HG03571 (cell line): ENCODE data around the gene FRMD8.

ENCODE experiments used
- ATAC-seq: cut with Tn5 transposase; IDR thresholded peaks from one replicate; pipeline ENCODE4 v1.9.1; 2021; ENCODE audit not compliant: unreplicated experiment

FRMD8 gene

DNA sequence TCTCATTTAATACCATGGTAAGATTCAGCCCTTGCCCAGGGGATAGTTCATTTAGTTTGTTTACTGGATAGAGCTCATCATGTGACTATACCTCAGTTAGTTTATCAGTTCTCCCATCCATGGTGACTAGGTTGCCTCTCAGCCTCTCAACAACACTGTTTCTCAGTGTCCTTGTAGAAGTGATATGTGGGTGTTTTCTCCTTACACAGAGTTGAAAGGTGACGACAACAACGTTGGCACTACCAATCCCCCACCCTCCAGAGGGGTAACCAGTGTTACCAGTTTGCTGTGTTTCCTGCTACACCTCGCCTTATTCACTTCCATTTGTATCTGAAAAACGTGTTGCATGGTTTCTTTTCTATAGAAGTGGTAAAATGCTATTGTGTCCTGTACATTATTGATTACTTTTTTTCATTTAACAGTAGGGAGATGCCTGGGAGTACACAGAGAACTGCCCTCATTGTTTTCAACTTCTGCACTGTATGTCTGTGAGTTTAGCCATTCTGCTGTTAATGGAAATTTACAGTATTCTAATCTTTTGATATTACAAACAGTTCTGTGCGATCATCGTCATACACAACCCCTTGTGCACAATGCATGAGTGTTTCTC lies 47.7 kb downstream of the FRMD8 start:
- no peak for ATAC-seq

DNA sequence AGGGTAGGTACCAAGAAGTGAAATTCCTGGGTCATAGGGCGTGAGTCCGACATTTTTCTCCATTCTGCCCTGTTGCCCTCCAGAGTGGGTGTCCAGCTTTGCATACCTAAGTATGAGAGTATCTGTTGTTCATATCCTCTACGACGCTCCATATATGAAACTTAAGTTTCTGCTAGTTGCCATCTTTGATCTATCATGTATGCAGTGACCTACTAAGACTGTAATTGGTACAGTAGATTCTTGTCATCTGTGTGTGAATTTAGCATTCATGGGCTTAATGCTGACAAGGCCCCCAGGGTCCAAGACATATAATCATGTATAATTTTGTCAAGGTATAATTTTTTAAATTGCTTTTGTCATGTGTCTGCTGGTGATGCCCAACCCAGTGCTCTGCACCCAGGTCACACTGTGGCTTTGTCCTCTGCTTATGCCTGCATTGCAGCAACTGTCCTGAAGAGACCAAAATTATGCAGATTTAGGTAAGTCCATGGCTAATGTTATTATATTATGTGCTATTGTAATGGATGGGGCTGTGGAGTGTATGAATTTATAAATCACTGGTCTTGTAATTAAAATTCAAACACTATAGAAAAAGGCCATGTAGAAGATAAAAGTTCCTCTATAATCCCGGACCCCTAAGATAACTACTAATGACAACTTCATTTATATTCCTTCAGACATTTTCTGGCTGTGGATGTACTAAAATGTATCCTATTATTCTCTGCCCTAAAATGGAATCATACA lies 48.4 kb downstream of the FRMD8 start:
- ATAC-seq: no peak

DNA sequence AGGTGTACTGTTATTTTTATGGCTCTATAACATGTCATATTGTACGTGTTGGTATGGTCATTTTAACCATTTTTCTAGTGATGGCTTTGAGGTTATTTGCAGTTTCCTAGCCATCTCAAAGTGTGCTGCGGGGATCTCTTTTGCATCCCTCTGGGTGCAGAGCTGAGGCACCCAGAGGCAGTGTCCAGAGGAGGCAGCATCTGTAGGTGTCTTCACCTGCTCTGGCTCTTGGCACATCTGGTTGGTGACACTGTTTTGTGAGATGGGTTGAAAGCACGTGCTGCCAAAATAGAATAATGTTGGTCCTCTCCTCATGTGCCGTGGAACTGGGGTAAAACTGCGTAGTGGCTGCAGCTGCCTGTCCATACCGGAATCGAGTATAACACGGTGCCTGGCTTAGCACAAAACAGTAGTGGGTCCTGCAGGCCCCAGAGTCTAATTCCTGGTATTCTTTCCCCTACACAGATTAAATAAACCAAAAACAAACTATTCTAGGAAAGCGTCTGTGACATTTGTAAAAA lies 49.0 kb downstream of the FRMD8 start:
- ATAC-seq: no peak

DNA sequence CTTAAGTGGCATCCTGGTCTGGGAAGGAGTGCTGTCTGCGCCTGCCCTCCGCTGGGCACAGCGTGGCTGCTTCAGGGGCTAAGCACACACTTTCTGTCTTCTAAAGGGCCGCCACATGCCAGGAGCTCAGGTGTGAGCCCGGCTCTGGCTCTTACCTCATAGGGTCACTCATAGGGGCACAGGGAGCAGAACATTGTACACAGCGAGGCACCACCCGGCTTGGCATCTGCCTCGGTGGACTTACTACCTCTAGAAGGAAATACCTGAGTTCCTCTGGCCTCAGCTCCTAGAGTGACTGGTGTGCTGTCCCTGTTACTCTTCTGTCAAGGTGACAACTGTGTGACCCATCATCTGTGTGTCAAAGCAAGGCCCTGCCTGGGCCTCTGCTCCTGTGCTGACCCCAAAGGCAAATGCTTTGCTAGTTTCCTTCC lies 49.6 kb downstream of the FRMD8 start:
- no peak for ATAC-seq

DNA sequence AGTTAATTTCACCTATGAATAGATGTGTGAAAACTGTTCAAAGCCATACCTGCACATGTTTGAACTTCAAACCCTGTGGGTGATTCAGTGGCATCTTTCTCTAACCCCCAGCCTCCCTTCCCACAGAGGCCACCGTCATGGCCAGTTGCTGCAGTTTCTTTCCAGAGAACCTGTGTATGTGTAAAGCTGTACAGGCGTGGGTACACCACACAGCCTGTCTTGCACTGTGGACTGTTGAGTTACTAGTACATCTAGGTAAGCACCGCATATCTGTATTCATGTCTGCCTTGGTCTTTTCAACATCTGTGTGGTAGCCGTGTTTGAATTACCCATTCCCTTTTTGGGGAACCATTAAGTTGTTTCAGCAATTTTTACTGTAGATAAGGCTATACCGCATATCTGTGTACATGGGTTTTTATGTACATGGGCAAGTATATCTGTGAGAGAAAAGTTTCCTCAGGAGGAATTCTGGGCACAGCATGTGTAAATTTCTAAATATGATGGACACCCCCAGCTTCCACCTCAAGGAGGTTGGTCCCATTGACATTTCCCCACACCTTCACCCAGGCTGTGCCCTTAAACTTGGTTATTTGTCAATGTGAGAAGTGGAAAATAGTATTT lies 50.1 kb downstream of the FRMD8 start:
- ATAC-seq: no peak

GRCh38 chr11:65437436-65438227 lies 51.2 kb downstream of the FRMD8 start:
- ATAC-seq: no peak

DNA sequence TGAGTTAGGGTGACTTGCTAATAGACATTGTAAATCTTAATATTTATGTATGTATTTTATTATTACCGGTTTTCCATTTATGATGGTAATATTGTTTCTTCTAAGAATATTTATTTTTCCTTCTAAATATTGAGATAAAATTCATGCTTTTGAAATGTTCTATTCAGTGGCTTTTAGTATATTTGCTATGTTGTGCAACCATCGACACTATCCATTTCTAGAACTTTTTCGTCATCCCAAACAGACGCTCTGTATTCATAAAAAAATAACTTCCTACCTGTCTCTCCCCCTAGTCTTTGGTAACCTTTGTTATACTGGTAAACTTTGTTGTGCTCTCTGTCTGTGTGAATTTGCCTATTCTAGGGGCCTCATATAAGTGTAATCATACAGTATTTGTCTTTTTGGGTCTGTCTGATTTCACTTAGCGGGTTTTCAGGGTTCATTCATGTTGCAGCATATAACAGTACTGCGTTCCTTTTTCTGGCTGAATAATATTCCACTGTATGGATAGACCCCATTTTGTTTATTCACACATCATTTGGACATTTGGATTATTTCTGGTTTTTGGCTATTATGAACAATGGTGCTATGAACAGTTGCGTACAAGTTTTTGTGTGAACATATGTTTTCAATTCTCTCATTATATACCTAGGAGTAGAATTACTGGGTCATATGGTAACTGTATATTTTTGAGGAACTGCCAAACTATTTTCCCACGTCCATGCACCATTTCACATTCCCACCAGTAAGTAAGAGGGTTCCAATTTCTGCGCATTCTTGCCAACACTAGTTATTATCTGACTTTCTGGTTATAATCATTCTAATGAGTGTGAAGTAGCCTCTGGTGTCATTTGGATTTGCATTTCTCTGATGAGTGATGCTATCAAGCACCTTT lies 52.1 kb downstream of the FRMD8 start:
- ATAC-seq: no peak

GRCh38 chr11:65439331-65440181 lies 53.1 kb downstream of the FRMD8 start:
- no peak for ATAC-seq

GRCh38 chr11:65440831-65441499 lies 54.5 kb downstream of the FRMD8 start:
- peak; percentile 47 for ATAC-seq

DNA sequence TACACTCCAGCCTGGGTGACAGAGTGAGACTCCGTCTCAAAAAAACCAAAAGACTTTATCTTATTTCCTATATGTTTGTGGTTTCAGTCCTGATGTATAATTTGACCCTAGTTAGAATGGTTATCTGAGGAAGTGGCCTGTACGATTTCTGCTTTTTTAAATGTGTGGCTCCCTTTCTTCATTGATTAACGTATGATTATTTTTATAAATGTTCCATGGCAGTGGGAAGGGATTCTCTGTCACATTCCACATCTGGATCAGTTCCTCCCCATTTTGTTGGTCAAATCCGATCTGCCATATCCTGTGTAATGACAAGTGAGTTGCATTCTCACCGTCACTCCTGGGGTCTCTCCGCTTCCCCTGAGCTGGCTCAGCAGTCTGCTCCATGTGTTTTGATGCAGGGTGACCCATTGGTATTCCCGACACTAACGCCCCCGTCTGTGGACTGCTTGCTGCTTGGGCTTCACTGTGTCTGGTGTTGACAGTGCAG lies 56.5 kb downstream of the FRMD8 start:
- no peak for ATAC-seq

- ATAC-seq: no peak
Observed at GRCh38 chr11:65444314-65445051, 58.0 kb downstream of the FRMD8 start.

DNA sequence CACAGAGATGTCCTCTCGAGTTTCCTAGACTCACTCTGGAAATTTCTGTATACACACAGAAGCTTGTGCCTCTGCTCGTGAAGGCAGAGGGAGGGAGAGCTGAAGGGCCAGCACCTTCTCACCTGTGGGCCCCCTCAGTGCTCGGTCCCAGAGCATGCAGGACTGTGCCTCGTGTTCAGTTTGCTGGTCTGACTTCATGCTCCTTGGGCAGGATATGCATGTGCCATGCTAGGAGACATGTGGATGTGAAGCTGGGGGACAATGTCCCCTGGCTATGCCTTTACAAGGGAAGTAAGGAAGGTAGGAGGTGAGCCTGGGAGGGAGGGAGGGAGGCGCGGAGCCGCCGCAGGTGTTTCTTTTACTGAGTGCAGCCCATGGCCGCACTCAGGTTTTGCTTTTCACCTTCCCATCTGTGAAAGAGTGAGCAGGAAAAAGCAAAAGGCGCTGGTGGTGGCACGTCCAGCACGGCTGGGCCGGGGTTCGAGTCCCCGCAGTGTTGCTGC lies 58.7 kb downstream of the FRMD8 start:
- ATAC-seq: no peak

GRCh38 chr11:65445604-65446445 lies 59.4 kb downstream of the FRMD8 start:
- no peak for ATAC-seq

DNA sequence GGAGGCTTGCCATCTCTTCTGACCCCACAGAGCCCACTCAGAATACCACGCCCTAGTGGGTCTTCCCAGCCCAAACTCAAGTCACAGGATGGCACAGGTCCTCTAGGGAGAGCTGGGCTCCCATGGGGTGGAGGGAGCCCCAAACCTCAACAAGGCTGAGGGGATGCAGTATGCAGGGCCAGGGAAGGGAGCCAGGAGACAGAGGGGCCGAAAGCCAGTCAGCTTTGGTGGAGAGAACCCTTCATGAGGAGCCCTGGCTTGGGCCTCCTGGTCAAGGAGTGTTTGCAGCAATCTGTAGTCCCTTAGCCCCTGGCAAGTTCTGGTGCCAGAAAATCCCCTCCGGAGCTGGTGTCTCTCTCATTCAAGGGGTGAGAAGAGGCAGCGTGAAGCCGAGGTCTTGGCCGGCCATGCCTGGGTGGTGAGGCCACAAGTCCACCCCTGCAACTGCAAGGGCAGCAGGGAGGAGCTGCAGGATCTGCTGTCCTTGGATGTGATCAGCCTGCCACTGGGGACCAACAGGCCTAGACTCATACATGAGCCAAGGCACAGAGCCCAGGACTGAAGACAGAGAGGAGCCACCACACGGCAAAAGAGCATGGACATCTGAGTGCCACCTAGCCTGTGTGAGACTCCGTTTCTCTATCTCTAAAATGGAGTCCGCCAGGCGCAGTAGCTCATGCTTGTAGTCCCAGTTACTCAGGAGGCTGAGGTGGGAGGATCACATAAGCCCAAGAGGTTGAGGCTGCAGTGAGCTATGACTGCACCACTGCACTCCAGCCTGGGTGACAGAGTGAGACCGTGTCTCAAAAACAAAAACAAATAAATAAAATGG lies 60.2 kb downstream of the FRMD8 start:
- no peak for ATAC-seq

DNA sequence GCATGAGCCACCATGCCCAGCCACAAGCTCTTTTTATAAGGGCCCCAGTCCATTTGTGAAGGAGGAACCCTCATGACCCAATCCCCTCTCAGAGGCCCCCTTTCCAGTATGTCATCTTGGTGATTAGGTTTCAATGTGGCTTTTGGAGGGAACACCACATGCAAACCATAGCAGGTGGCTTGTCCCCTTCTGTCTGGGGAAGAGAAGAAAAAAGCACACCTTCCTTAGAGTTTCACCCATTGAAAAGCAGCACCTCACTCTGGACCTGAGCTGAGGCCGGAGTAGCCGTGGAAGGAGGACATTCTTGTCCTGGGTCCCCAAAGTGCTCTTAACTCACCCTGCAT lies 61.6 kb downstream of the FRMD8 start:
- ATAC-seq: no peak
